RCC 7860 (cell line): ENCODE results near the gene TNFRSF12A.

Experiments used
- DNase-seq: peaks from one replicate; pipeline ENCODE4 v3.0.0-alpha.2; 2015; ENCODE audit warnings: low spot score
- FAIRE-seq: peaks from 2 replicates; lab custom pipeline; 2012; peaks lifted over from hg19 to GRCh38; lab: Jason Lieb, UNC

The TNFRSF12A gene

DNA sequence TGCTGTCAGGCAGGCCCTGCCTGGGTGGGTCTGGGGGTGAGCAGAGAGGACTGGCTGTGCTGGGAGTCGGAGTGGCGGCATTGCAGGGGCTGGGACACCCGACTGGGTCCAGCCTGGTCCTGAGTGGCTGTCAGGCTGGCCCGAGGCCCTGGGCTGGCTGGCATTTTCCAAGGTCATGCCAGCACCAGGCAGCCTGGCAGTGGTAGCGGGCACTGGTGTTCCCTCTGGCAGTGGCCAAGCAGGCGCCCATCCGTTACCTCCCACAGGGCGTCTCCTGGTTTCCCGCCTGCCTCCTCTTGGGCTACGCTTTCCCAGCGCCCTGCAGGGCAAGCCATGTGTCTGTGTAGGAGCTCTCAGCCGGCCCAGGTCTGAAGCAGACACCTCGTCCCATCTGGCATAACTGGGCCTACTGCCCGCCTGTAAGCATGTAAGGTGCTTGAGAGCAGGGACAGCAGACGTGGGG is 34.2 kb upstream of the TNFRSF12A start:
- FAIRE-seq (no peak), DNase-seq (no peak)

DNA sequence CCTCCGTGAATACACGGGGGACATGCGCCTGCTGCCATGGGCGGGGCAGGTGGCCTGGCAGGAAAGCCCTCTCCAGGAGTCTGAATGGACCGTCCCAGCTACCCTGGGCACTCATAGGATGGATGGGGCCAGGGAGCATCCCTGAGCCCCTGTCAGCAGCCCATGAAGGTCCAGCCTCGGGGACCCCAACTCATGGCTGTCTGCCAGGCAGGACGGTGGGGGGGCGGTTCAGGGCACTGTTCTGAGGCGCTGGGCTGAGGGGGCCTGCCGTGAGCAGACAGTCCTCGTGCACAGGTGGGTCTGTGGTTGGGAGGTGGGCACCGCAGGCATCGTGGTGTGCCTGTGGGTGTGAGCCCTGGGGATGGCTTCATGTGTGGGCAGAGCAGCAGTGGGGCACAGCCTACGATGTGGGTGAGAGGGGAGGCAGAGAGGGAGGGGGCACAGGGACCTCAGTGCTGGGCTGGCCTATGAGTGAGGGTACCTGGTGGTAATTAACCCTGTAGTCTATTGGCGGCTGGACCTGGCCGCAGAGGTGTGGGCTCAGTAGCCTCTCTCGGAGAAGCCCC is 33.5 kb upstream of the TNFRSF12A start:
- DNase-seq (no peak), FAIRE-seq (no peak)

- no peak for FAIRE-seq
- DNase-seq = no peak
These were observed 32.9 kb upstream of the TNFRSF12A start for GRCh38 chr16:2987286-2987685.

GRCh38 chr16:2987833-2988232 is 32.3 kb upstream of the TNFRSF12A start:
- no peak for DNase-seq
- FAIRE-seq = no peak

- FAIRE-seq (no peak), DNase-seq (no peak)
These were observed 31.5 kb upstream of the TNFRSF12A start for GRCh38 chr16:2988590-2989099.

DNA sequence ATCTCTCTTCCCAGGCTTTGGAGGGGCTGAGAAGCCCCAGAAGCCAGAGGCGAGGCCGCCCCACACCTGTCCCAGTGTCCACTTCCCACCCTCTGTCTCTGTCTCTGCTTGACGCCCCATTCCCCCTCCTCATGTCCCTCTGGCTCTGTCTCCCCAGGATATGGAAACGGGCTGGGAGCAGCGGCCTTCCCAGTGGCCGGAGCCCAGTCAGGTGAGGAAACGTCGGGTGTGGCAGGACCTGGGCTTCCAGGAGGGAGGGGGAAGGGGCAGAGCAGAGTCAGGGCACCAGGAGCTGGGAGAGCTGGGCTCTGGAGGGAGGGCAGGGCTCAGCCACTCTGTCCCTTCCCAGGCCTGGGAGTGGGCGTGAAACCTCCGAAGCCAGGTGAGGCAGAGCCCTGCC is 29.3 kb upstream of the TNFRSF12A start:
- DNase-seq = no peak
- FAIRE-seq = no peak

DNA sequence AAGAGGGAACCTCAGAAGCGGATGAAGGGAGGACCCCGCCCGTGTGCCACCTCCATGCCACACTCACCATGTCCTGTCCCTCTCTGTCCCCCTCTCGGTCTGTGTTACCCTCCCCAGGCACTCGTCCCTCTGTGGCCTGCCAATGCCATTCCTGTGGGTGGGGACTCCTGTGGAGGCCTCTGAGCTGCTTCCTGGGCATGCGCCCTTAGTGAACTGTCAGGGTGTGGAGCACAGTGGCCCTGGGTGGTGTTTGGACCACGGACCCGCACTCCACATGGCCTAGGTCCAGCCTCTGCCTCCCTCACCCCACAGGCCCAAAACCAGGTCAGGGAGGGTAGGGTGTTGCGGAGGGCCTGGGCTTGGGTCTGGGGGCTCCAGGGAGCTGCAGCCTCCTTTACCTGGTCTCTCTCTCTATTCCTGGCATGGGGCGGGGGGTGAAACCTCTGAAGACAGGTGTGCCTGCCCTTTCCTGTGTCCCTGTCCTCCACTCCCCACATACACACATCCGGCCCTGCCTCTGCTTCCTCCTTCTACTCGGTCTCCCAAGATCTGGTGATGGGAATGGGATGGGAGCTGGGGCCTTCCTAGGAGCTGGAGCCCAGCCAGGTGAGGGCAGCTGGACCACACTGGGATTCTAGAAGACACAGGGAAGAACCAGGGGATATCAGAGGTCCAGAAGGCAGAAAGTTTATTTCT is 28.5 kb upstream of the TNFRSF12A start:
- FAIRE-seq (no peak), DNase-seq (no peak)

DNA sequence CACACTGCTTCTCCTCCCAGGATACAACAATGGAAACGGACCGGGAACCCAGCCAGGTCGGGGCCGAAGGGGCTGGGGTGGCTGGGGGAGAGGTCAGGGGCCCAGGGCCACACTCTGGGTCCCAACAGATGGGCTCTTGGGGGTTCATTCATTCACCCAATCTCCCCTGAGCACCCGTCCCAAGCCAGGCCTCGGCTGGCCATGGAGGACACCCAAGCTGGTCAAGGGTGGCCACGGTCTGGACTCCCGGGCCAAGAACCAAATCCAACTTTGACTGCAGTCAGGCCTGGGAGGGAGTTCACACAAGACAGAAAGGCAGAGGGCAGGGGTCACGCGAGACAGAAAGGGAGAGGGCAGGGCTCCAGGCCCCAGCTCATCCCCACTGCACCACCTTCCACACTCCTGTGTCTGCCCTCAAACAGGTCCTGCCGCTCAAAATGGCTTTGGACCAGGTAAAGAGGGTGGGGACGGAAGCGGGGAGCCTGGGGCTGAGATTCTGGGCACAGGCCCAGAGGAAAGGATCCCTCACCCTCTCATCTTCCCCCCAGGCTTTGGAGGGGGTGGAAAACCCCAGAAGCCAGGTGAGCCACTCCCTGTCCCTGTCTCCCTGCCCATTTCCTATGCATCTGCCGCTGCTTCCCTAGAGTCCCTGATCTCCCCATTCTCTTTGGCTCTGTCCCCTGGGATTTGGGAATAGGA is 27.6 kb upstream of the TNFRSF12A start:
- FAIRE-seq (no peak), DNase-seq (no peak)

DNA sequence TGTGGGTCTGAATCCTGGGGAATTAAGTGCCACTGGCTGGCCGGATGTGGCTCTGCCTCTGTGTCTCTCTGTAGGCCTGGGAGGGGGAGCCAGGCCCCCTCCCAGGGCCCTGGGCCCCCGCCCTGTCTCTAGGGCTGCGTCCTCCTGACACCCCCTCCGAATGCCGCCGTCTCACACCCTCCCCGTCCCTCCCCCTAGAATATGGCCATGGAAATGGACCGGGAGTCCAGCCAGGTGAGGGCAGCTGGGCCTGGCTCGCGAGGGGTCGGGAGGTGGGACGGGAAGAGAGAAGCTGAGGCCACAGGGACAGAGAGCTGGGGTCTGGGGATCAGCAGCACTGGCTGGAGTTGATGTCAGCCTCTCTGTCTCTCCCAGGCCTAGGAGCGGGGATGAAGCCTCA is 23.9 kb upstream of the TNFRSF12A start:
- no peak for FAIRE-seq
- no peak for DNase-seq

- no peak for FAIRE-seq
- DNase-seq = no peak
These were observed 20.2 kb upstream of the TNFRSF12A start for GRCh38 chr16:2999929-3000328.

- FAIRE-seq (no peak), DNase-seq (no peak)
These were observed 19.6 kb upstream of the TNFRSF12A start for GRCh38 chr16:3000540-3000939.

DNA sequence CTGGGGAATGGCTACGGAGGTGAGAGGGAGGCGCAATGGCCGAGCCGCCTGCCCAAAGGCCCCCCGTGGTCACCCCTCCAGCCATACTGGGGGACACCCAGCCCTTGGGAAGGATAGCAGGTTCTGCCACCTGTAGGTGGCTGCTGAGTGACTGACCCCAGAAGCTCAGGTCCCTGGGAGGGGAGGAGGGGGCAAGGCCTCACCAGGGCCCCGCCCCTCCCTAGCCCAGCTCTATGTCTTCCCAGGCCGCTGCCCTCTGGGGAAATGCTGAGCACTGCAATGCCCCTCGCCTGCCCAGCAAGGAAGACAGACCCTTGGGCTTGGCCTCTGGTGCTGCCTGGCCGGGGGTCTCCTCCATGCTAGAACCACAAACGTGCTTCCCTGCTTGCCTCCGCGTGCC is 18.9 kb upstream of the TNFRSF12A start:
- DNase-seq (no peak), FAIRE-seq (no peak)

- DNase-seq (peak; percentile 98), FAIRE-seq (peak; percentile 86)
These were observed 16.4 kb upstream of the TNFRSF12A start for GRCh38 chr16:3003582-3004270.

DNA sequence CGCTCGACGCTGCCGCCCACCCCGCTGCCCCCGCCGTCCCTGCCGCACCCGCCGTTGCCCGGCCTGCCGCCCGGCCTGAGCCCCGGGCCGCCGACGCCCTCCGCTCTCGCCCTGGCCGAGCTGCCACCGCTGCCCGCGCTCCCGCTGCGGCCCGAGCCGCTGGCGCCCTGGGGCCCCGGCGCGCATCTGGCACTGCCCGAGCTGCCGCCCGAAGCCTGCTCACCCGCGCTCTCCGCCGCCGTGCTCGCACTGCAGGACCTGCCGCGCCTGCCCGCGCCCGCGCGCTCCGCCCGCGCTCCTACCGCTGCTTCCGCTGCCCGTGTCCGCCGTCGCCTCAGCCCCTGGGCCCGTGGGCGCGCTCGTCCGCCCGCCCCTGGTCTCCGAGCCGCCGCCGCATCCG is 15.8 kb upstream of the TNFRSF12A start:
- DNase-seq (peak; percentile 5), FAIRE-seq (no peak)

GRCh38 chr16:3004781-3005284 is 15.3 kb upstream of the TNFRSF12A start:
- DNase-seq = peak; percentile 29
- FAIRE-seq = no peak

DNA sequence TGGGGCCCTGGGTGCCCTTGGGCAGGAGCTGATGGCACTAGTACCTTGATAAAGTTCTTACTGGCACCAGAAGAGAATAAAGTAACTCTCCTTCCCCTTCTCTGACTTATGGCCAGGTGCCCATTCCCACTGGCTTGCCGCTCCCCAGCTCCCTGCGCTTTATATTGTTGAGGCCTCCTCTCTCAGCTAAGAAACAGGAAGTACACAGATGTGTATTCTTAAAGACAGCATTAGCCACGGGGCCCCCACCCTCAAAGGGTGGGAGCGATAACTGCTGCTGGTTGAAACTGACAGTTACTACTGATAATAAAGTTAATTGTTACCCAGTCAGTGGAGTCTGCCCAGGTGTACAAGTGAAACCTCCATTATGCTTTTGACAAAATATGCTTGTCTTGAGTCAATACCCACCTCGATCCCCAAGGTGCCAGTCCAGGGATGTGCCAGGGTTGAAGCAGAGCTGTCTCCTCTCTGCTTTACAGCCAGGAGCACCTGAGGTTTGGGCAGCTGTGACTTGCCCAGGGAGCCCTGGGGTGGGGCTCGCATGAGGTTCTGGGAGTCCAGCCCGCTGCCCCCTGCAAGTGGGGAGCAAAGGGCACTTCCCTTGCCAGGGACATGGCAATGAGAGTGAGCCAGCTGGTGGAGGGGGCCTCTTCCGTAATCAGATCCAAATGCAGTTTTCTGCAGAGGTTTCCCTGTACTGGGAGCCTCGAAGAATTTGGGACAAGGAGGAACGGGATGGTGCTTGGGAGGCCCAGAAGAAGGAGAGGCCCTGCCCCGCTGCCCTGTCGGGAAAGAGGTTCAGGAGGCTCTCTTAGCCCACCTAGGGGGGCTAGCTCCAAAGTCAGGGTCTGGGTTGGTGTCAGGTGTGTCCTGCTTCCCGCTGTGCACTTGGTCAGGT is 12.9 kb upstream of the TNFRSF12A start:
- FAIRE-seq = no peak
- no peak for DNase-seq

GRCh38 chr16:3007957-3008689 is 12.0 kb upstream of the TNFRSF12A start:
- no peak for FAIRE-seq
- DNase-seq = no peak

DNA sequence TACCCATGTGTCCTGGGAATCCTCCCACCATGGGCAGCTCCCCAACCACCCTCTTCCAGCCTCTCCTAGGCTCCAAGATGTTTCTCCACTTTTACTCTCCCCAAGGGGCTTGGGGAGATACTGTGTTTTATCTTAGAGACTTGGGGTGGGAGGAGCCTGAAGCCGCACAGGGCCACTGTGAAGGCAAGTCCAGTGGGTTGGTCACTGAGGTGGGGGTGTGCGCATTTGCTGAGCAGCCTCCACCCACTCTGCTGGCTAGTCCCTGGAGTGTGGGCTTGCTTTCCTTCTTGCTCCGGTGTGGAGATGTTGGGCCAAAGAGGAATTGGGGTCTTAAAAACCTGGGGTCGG is 11.5 kb upstream of the TNFRSF12A start:
- FAIRE-seq (no peak), DNase-seq (no peak)

DNA sequence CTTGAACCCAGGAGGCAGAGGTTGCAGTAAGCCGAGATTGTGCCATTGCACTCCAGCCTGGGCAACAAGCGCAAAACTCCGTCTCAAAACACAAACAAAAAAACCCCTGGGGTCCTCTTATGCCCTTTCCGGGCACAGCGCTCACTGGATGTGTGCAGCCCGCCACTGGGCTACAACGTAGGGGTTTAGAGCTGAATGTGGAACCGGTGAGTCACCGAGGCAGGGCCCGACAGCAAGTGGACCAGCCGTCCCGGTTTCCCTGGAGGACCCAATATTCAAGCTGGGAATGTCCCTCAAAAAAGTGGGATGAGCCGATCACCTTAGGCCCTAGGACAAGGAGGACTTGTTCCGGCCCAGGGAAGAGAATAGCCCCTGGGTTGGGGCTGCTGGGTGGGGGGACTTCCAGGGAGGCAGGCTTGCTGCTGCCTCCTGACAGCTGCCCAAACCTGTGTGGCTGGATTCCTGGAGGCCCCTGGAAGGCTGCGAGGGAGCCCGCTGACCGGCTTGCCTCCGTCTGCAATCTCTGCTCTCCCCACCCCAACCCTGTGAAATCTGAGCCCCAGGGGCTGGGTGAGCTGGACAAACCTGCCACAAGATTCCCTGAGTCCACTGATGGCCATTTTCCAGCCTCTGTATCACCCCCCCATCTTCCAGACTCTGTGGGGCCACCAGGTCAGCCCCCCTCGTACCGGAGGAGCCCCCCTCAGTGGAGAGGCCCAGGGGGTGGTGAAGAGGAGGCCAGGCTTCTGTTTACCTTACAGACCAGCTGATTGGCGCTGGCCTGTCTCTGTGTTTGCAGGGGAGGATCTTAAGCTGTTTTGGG is 10.4 kb upstream of the TNFRSF12A start:
- no peak for DNase-seq
- no peak for FAIRE-seq
